Osteoblast (primary cell): Measurements from ENCODE around the gene VPS13D. TPM values are rescaled to one million over a fixed set of nuclear protein-coding genes. Genes with fewer than 3 reads are reported as not detected.

Experiments
- DNase-seq: peaks from one replicate; pipeline ENCODE4 v3.0.0; 2011; ENCODE audit warnings: low spot score, mixed read lengths; ENCODE audit not compliant: insufficient read length; ENCODE audit errors: missing footprints
- H2AFZ ChIP-seq: 2 replicates; pipeline ENCODE4 v1.6.0; 2011; ENCODE audit warnings: mild to moderate bottlenecking, low read length
- H3K27ac ChIP-seq: 2 replicates; pipeline ENCODE4 v1.5.1; 2011; ENCODE audit warnings: mild to moderate bottlenecking, low read depth, low read length, moderate library complexity
- H3K27me3 ChIP-seq: 2 replicates; pipeline ENCODE4 v1.6.0; 2012; ENCODE audit warnings: mild to moderate bottlenecking, control low read depth, inconsistent platforms, low read length, moderate library complexity; ENCODE audit not compliant: insufficient read depth
- H3K36me3 ChIP-seq: 2 replicates; pipeline ENCODE4 v1.5.1; 2011; ENCODE audit warnings: mild to moderate bottlenecking, low read length, control low read depth, moderate library complexity; ENCODE audit not compliant: insufficient read depth
- H3K4me1 ChIP-seq: 2 replicates; pipeline ENCODE4 v1.5.1; 2011; ENCODE audit warnings: mild to moderate bottlenecking, low read length, control low read depth, moderate library complexity; ENCODE audit not compliant: insufficient read depth
- H3K4me2 ChIP-seq: 2 replicates; pipeline ENCODE4 v1.6.0; 2011; ENCODE audit warnings: mild to moderate bottlenecking, low read length; ENCODE audit not compliant: insufficient read depth
- H3K4me3 ChIP-seq: fragments of 200-600 bp; sonication (generic); 3 replicates; pipeline ENCODE4 v1.5.1; 2012; ENCODE audit warnings: mild to moderate bottlenecking, low read length, inconsistent platforms; ENCODE audit not compliant: insufficient read depth
- H3K79me2 ChIP-seq: 2 replicates; pipeline ENCODE4 v1.6.0; 2012; ENCODE audit warnings: mild to moderate bottlenecking, low read length, control low read depth, inconsistent platforms; ENCODE audit not compliant: insufficient read depth
- H3K9me3 ChIP-seq: 2 replicates; pipeline ENCODE4 v1.5.1; 2011; ENCODE audit warnings: low read depth, low read length, control low read depth
- H4K20me1 ChIP-seq: 2 replicates; pipeline ENCODE4 v1.6.0; 2012; ENCODE audit warnings: mild to moderate bottlenecking, low read length, control low read depth; ENCODE audit not compliant: insufficient read depth
- total RNA-seq: library from RNA; depleted of rRNA; stranded (reverse); fragments of >200 nt; gene quantifications from 2 replicates; pipeline ENCODE4 v1.2.3, GENCODE V29; 2012
- TF ChIP-seq, protein P1 (sequence below): IDR thresholded peaks from 2 replicates; pipeline ENCODE4 v1.5.1; 2011; ENCODE audit warnings: mild to moderate bottlenecking, low read depth, low read length, moderate library complexity; ENCODE audit errors: extremely low read depth

Gene VPS13D
- total RNA-seq, 1 donor, result 48.5 TPM

DNA sequence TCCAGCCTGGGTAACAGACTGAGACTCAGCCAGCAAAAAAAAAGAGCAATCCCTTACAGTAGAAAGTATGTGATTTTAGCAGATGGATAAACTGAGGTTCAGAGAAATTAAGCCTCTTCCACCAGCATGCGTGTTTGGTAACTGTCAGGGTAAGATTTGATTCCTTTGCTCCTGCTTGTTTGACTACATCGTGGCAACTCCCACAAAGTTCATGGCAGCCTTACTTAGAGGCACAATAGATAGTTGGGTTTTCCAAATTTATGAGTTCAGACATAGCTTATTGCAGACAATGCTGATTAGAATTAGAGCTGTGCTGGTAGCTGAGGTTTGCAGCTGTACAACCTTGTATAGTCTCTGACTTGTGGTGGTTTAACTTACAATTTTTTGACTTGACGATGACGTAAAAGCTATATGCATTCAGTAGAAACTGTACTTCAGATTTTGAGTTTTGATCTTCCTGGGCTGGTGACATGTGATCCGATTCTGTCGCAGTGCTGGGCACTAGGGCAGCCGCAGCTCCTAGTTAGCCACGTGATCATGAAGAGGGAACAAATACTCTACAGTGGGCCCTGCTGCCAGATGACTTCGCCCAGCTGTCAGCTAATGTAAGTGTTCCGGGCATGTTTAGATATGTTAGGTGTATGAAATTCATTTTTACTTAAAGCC, 220.4 kb downstream of the VPS13D start:
- Histone ChIP-seq H3K4me3 (no peak overlapping the region), H4K20me1 (no peaks in the 10 kb centered on the region), H3K27me3 (no peaks in the 10 kb centered on the region), H3K36me3 (no peaks in the 10 kb centered on the region), H3K27ac (peak overlapping the region; percentile 95), H3K4me1 (peaks cover 60% of the 10 kb centered on the region), H2AFZ (no peak overlapping the region), H3K4me2 (no peak overlapping the region), H3K9me3 (no peaks in the 10 kb centered on the region), H3K79me2 (no peaks in the 10 kb centered on the region)
- TF ChIP-seq, protein P1, sequence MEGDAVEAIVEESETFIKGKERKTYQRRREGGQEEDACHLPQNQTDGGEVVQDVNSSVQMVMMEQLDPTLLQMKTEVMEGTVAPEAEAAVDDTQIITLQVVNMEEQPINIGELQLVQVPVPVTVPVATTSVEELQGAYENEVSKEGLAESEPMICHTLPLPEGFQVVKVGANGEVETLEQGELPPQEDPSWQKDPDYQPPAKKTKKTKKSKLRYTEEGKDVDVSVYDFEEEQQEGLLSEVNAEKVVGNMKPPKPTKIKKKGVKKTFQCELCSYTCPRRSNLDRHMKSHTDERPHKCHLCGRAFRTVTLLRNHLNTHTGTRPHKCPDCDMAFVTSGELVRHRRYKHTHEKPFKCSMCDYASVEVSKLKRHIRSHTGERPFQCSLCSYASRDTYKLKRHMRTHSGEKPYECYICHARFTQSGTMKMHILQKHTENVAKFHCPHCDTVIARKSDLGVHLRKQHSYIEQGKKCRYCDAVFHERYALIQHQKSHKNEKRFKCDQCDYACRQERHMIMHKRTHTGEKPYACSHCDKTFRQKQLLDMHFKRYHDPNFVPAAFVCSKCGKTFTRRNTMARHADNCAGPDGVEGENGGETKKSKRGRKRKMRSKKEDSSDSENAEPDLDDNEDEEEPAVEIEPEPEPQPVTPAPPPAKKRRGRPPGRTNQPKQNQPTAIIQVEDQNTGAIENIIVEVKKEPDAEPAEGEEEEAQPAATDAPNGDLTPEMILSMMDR, result no peak
- no peak for DNase-seq

- H3K36me3 ChIP-seq, result no peaks in the 10 kb centered on the region
- no peaks in the 10 kb centered on the region for H3K79me2 ChIP-seq
- H3K4me2 ChIP-seq, result no peak overlapping the region
- no peaks in the 10 kb centered on the region for H3K9me3 ChIP-seq
- H2AFZ ChIP-seq, result no peak overlapping the region
- H3K4me3 ChIP-seq, result no peak overlapping the region
- H4K20me1 ChIP-seq, result no peaks in the 10 kb centered on the region
- TF ChIP-seq, protein P1, result no peak
- no peak for DNase-seq
- H3K27ac ChIP-seq, result no peak overlapping the region
- H3K4me1 ChIP-seq, result peaks cover 62% of the 10 kb centered on the region
- H3K27me3 ChIP-seq, result no peaks in the 10 kb centered on the region
These were observed 221.1 kb downstream of the VPS13D start for GRCh38 chr1:12450756-12451559.

- no peak for DNase-seq
- H2AFZ ChIP-seq, result no peak overlapping the region
- H4K20me1 ChIP-seq, result no peaks in the 10 kb centered on the region
- H3K27ac ChIP-seq, result no peak overlapping the region
- H3K4me3 ChIP-seq, result no peak overlapping the region
- H3K4me2 ChIP-seq, result no peak overlapping the region
- H3K36me3 ChIP-seq, result no peaks in the 10 kb centered on the region
- H3K9me3 ChIP-seq, result no peaks in the 10 kb centered on the region
- peaks cover 62% of the 10 kb centered on the region for H3K4me1 ChIP-seq
- H3K27me3 ChIP-seq, result no peaks in the 10 kb centered on the region
- no peaks in the 10 kb centered on the region for H3K79me2 ChIP-seq
- TF ChIP-seq, protein P1, result no peak
These were observed 221.7 kb downstream of the VPS13D start for GRCh38 chr1:12451560-12451900.

DNA sequence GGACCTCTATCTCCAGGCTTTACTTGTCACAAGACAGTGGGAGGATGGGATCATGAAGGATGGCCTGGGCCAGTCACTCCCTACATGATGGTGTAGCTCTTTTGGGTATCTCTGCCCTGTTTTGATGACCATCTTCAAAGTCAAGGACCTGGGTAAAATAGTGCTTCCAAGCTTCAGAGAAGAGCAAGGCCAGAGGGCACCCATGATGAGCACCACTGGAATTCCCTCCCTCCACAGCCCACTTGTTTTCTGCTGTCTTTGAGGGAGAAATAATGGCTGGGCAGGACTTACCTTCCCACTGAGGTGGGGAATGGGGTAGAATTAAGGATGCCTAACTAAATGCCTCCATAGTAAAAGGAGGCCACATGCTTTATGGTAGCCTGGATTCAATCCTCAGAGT, 222.4 kb downstream of the VPS13D start:
- no peak for DNase-seq
- Histone ChIP-seq H3K27me3 (no peaks in the 10 kb centered on the region), H2AFZ (no peak overlapping the region), H3K27ac (no peak overlapping the region), H3K36me3 (no peaks in the 10 kb centered on the region), H3K4me3 (no peak overlapping the region), H3K79me2 (no peaks in the 10 kb centered on the region), H4K20me1 (no peaks in the 10 kb centered on the region), H3K4me1 (peaks cover 62% of the 10 kb centered on the region), H3K9me3 (no peaks in the 10 kb centered on the region), H3K4me2 (no peak overlapping the region)
- TF ChIP-seq, protein P1, result no peak
